CD4-positive, alpha-beta T cell treated with Interleukin-6 at 100 ng/mL for 8 hours (primary cell): ENCODE measurements around the gene HIVEP1.
"Not testable (repeated sequence)": the region's sequence is repeated elsewhere in the genome, so short reads cannot be mapped to it uniquely, and the experiment has no call there.

Experiments used
- DNase-seq: peaks from one replicate; pipeline ENCODE4 v3.0.0-alpha.2; 2020; ENCODE audit warnings: mixed read lengths, low spot score

The HIVEP1 gene

DNA sequence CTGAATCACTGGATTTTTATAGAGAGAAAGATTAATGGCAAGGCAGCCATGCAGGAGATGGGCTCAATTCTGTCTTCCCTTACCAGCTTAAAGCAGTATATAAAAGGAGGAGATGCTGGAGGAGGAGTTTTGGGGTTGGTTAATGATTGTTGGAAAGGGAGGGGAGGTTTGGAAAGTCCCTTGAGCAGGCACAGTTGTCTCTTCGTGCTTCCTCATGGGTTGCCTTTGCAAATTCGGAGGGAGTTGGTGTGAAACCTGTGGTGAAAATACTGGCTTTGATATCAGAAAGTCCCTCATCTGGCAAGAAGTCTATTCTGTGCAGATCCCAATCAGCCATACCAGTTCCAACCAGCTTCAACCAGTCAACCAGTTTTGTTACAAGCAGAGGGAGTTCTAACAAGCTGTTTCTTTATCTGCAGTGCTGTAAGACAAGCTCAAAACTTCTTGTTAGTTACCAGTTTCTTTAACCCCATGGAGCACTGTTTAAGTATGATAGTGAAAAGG, 107.0 kb downstream of the HIVEP1 start:
- DNase-seq = peak; percentile 54

DNA sequence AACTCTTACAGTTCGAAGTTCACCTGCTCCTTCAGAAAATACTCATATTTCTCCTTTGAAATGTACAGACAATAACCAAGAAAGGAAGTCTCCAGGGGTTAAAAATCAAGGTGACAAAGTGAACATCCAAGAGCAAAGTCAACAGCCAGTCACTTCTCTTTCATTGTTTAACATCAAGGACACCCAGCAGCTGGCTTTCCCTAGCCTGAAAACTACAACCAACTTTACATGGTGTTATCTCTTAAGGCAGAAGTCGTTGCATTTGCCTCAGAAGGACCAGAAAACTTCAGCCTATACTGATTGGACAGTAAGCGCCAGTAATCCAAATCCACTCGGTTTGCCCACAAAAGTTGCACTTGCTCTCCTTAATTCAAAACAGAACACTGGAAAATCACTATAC, 113.3 kb downstream of the HIVEP1 start:
- no peak for DNase-seq

DNA sequence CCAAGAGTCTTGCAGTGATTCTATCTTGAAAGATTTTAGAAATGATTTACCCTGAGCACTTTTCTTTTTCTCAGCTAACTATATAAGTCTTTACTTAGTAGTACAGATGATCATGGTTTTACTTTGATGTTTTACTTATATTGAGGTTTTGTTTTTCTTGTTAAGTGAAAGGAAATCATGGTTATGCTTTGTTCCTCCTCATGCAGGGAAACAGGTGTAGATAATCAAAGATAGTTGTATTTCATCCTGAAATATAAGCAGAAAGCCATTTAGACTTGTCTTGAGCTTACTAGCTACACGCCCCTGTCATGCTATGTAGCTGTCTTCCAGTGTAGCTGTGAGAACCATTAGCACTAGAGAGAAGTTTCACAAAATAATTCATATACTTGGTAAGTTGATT, 113.9 kb downstream of the HIVEP1 start:
- DNase-seq = peak; percentile 9

DNA sequence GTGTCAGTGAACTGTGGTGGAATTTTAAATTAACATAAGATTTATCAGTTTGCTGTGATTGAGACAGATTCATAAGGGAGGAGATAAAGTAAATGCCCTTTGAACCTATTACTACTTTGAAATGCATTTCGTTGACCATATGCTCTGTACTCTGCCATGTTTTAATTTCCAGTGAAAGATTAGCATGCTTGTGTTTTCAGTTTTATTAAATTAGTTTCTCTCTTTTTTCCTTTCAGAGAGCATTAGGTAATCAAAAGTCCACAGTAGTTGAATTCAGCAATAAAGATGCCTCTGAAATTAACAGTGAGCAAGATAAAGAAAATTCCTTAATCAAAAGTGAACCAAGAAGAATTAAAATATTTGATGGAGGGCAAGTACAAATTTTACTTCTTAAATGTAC, 117.4 kb downstream of the HIVEP1 start:
- no peak for DNase-seq

DNA sequence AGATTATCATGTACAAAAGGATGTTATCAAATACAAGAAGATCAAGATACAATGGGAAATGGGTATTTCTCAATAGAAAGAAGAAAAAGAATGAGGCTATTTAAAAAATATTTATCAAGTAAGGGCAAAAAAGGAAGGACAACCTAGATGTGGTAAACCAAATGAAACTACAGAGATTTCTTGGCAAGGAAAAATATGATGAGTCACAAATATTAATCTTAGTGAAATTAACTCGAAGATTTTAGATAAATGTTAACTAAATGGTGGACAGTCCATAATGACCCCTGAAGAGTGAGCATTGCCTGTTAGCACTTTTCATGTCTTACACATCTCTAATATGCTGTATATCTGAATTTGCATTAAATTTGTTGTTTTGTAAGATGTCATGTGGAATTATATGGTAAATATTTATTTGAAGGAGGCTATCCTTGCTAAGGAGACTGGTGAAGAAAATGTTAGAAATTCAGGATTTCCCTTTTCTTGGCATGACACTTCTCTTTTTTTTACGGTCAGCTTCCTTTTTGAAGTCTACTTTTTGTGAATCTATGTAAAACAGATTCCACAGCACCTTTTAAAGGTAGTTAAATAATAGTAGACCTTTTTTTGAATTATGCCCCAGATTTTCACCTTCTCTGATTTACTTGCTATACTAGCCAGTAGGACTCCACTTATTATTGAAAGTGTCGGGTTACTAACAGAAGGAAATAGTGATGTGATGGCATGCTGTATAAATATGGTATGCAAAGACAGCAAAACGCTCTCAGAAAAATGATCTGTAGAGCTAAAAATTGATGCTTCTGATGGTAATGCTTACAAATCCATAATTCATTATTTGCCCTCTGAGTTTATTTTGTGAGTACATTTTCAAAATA, 120.5 kb downstream of the HIVEP1 start:
- no peak for DNase-seq

DNA sequence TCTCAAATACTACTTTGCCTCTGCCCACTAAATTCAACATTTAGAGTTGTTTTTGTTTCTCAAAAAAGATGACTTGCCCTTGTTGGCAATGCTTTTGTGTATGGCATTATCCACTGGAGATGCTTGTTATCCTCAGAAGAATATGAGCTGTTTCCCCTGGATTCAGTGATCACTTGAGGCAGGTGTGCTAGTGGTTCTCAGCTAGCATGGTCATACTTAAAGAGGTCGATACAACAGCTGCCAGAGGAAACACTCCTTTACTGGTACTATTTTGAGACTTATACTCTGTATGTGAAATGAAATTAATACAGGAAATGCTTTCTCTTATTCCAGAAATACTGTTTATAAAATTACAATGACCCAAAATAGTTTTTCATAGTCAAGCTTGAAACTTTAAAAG, 122.5 kb downstream of the HIVEP1 start:
- no peak for DNase-seq

DNA sequence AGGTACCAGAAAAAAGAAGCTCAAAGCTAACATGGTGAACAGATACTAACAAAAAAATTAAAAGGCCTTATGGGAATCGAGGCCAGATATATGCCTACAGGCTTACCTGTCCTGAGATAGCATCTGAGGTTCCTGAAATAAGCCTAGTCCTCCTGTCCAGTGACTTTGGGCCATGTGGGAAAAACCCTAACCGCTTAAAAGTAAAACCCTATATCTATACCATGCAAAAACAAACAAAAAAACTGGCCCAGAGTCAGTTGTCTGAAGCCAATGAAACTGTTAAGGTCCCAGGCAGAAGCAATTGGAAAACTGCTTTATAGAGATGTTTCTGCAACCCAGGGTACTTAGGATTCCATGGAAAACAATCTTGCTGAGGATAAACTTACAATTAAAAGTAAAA, 122.9 kb downstream of the HIVEP1 start:
- DNase-seq = no peak

DNA sequence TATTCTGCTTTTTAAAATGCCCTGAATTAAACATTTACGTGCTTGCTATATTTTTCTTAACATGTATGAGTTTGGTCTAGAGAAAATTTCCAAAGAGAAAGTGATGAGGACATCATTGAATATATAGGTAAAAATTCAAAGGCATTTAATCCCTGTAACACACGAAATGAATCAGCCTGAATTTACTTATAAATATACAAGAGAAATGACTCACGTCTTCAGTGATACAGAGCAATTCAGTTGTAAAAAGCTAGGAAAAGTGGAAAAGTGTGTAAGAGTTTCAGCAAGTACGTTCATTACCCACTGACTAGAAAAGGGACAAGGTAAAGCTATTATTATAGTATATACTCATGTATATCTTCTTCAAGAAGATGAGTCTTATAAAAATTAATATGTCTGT, 124.8 kb downstream of the HIVEP1 start:
- DNase-seq = no peak

DNA sequence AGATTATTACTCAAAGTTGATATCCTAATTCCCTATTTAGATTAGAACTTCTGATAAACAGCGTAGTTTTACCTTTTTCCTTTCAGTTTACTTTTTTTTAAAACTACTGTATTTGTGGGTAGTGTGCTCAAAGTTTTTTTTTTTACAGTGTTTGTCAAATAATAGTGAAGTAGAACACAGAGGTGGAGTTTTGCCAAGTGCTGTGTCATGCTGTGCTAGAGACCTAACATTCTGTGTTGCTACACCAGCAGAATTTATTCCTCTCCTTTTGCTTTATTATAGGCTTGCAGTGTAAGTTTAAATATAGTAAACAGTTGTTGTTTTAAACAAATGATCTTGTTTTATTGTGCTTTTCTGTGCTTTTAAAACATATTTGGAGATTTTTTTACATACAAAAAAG, 125.4 kb downstream of the HIVEP1 start:
- no peak for DNase-seq

DNA sequence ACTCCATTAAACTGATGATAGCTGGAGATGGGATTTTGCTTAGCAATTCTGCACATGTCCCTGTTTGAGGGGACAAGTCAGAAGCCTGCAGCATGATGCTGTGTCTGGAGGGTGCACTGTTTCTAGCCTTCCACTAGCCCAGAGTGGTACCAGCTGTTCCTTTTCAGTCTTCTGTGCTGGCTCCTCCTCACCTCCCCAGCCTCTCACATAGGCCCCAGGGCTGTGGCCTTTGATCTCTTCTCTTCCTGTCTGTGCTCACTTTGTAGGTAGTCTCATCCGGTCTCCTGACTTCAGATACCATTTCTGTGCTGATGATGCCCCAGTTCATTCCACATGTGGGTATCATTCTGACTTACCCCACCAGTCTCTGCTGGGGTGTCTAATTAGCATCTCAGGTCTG, 126.3 kb downstream of the HIVEP1 start:
- DNase-seq = peak; percentile 68

DNA sequence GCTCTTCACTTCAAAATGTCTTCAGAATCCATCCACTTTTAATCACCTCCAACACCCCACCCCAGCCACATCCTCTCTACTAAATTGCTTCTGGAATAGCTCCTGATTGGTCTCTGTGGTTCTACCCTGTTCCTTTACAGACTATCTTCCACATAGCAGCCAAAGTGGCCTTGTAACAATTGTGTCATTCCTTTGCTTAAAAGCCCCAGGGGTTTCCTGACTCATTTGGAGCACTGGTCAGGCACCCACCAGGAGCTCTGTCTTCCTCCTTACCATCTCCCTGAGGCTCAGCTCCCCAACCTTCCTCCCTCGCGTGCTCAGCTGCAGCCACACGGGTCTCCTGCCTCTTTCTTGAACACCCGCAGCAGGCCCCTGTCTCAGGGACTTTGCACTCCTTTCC, 126.8 kb downstream of the HIVEP1 start:
- no peak for DNase-seq

DNA sequence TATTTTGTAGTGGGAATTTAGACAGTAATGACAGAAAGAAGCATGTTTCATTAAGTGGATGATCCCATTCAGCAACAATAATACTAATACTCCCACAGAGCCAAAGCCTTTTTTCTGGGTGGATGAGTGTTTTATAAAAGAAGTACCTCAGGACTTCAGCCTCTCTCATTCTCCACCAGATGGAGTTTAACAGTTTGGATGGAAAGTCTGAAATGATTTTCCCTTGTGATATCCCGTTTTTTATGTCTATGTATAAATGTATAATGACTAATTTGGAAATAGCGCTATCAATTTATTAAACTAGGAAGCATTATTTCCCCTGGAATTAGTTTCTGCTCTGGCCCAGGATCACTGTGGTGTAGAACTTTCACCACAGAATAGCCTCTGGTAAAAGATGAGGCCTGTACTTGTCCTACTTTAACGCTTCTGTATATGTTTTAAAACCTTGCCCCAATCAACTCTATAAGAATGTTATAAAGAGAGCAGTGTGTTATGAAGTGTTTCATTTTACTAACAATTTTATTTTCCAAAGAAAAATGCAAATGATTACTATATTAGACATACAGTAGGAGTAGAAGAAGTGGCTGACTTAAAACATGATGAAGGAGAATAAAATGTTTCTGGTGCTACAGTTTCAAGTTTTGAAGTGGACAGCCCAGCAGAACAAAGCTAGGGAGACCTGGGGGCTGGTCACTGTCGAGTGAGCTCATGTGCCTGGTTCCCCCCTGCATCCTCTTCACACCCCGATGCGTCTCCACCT, 135.6 kb downstream of the HIVEP1 start:
- DNase-seq = no peak

DNA sequence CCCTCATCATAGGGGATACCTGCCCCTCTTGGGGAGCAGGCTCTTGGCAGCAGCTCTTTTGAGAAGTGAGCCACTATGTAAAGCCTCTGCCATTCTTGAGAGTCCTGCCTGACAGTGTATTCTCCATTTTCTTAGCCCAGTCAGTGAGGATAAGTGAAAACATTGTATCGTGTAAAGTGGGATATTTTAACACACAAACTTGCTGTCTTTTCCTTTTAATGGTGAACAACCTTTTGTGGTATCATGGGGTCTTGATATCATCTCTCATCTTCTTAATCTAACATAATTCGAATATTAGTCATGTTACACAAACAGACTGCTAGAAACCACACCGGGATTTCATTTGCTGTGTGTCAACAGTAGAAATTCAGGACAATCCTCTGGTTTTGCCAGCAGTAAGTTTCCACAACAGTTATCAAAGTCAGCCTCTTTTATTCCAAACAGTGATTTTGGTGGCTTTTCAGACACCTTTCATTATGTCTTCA, 136.2 kb downstream of the HIVEP1 start:
- no peak for DNase-seq

DNA sequence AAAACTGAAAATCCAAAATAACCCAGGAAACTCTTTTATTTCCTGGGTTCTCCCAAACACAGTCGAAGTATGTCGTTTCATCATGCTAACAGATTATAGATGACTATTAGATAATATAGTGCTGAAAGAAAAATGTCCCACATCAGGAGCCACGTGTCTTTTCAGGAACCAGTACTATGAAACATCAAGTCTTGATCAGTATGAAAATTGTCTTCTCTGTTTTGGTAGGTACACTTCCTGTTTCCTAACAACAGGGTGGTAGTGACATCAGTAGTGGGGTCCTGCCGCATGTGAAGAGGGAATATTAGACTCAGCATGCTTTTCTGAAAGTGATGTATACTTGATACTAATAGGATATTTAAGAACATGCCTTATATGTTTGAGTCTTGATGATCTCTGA, 136.7 kb downstream of the HIVEP1 start:
- no peak for DNase-seq

DNA sequence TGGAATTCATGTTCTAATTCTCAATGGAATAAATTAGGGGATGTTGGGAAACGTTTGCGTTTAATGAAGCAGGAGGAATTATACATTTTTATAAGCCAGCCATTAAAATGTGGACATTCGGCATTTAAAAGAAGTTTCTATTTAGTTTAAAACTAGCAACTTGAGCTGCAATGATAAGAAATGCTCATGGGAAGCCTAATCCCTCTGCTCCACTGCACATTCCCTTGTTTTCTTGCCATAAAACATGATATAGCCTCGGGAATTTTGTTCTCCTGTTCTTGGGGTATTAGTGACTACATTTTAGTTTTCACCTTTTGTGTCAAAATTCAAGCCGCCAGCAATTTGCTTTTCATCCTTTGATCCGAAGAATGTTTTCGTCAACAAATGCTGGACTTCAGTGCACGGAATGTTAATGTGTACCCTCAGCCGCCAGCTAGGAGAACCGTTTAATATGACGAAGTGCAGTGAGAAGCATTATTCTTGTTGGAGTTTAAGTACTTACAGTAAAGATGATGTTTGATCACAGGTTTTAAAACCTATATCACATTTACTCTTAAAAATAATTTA, 137.9 kb downstream of the HIVEP1 start:
- no peak for DNase-seq

DNA sequence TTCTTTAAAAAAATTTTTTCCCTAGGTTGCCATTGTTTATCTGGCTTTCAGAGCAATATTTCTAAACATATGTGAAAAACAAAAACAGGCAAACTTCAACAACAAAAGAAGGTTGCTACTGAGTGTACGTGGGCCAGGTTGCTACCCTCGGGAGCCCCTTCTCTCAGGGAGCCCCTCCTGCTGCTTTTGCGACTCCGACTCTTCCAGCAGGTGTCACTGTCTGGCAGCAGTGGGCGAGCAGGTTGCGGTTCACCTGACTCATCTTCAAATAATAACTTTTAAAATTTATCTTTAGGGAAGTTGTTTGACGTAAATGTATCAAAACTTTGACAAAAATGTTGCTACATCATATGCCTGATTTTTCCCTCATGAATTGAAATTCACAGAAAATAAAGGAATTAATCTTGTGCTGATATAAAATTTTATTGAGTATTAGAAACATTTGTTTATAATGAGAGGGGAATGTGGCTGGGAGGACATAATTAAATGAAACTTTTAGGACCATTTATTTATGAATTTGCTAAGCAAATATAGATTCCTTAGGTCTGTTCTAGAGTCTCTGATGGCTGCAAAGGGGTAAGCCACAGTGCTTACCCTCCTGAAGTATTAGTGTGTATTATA, 138.8 kb downstream of the HIVEP1 start:
- DNase-seq = peak; percentile 15

DNA sequence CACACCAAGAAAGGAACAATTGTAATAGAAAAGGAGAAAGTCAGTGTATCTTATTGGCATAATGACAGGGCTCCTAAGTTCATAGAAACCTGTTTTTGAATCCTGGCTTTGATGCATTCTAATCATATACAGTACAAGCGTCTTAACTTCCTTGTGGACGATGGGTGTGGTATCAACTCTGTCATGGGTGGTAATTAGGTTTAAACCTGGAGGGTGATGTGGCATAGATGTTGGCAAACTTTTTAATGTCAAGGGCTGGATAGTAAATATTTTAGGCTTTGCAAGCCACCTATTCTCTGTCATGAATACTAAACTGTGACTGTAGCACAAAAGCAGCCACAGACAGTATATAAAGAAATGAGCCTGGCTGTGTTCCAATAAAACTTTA, 139.3 kb downstream of the HIVEP1 start:
- no peak for DNase-seq

DNA sequence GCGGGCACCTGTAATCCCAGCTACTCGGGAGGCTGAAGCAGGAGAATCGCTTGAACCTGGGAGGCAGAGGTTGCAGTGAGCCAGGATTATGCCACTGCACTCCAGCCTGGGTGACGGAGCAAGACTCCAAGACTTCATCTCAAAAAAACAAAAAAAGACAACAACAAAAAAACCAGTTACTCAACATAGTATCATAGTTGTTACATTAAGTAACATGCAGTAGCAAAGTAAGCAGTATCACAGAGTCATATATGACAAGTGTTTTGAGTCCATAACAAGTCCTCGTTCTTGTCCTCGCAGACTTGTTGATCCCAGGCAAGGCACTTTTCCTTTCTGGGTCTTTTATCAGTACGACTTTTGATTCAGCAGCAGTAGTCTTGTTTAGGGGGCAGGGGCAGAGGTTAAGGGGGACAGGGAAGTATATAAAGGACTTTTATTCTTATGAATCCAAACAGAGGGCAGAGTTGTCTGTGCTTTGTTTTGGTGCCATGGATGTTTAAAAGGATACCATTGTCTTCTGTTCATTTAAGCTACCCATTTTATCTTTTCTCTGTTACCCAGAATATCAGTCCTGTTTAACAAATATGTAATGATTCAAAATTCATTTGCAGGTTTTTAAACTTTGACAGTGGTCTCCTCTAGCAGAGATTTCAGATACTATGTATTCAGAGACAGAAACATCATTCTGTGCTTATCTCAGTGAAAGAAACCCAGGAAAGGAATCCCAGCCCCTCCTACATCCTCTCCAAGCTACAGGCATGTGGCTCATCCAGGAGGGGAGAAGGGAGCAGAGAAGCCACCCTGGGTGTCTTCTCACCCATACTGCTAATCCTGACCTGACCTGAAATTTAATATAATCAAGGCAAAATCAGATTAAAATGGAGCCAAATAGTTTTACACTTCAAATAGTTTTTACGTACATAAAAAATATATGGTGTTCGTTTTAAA, 140.2 kb downstream of the HIVEP1 start:
- DNase-seq = no peak

DNA sequence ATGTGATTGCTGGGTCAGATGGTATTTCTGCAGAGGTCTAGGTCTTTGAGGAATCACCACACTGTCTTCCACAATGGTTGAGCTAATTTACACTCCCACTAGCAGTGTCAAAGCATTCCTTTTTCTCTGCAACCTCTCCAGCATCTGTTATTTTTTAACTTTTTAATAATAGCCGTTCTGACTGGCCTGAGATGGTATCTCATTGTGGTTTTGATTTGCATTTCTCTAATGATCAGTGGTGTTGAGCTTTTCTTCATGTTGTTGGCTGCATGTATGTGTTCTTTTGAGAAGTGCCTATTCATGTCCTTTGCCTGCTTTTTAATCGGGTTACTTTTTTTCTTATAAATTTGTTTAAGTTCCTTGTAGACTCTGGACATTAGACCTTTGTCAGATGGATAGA, 143.7 kb downstream of the HIVEP1 start:
- not testable (repeated sequence) for DNase-seq

DNA sequence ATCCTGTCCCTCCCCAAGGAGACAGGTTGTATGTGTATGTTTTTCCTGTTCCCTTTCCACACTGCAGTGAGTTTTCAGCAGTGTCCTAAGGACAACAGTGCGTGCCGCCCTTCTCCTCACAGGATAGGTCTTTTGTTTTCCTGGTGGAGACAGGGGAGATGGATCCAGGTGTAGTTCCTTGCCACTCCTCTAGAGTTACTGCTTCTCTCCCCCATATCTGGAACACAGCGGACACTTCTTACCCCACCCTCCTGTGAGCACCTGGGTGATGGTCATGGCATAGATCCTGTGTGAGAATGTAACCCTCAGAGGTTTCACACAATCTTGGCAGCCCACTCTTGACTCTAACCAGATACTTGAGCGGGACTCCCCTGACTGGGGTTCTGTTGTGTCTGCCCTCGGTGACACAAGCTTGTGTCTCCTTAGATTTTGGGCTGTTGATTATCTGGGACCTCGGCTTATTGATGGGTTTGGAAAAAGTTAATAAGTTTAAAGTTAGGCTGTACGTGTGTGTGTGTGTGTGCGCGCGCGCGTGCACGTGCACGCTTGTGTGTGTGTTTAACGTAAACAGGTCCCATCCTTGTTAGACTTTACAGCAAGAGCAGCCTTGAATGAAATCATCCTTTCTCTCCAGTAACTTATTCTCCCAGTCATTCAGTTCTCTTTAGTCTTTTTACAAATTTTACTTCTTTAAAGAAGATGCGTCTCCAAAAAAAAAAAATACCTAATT, 146.7 kb downstream of the HIVEP1 start:
- no peak for DNase-seq
